Renal pelvis (tissue), 4 donors: ENCODE data around the gene TEKT5. TPM values are rescaled to one million over a fixed set of nuclear protein-coding genes. Genes with fewer than 3 reads are reported as not detected.
A peak's percentile ranks its signal among the peaks of the same experiment; 100 is the strongest.

Source experiments
- DNase-seq: peaks from one replicate; pipeline ENCODE4 v3.0.0-alpha.2; 2013
- polyA plus RNA-seq, 3 donors: library from polyadenylated mRNA; unstranded; fragments of 120-200 nt; gene quantifications; one replicate each; pipeline ENCODE4 v1.2.1, GENCODE V29; 2013; ENCODE audit not compliant: insufficient read length in 3 of 3

Gene TEKT5
- polyA plus RNA-seq, 3 donors, result 0.21 to 0.68 (median 0.29) TPM

DNA sequence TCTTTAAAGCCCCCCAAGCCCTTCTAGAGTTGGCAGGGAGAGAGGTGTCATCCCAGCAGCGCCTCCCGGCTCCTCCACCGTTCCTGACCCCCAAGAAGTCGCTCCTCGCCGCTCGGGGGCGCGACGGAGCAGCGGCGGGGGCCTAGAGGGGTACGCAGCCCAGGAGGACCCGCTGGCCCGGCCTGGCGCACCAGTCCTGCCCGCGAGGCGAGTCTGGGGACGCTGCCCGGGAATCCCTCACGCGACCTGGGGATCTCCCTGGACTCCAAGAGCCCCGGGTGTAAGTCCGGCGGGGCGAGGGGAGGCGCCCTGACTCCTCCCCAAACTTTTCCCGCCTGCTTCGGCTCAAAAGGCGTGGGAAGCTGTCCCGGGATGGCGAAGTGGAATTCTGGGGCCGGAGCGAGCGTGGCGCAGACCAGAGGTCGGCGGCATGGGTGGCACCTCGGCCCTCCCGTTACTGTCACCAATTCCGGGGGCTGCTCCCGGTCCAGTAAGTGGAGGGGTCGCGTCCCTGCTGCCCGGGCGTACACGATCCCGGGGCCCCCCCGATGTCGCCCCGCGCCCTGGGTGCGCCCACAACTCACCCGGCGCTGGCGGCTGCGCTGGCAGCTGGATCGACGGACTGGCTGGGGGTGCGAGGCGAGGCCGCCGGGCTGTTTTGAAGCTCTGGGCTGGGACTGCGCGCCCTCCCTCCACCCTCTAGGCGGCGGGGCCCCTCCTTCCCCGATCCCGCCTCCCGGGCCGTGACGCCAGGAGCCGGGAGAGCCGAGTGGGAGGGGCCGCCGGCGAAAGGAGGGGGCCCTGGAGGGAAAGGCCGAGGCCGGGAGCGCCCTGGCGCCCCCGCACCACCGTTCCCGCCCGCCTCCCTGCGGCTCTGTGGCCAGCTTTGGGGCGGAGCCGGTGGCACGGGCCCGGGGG, 114.5 kb downstream of the TEKT5 start, which contains the start of gene EMP2:
EMP2 (minus strand) TSS at position 634 of the 918 bp plus-strand sequence. CDS start 32,981 bp downstream, outside the sequence.
- DNase-seq, result peak; percentile 75

- no peak for DNase-seq
These were observed 115.2 kb downstream of the TEKT5 start for GRCh38 chr16:10579575-10579964.

- no peak for DNase-seq
These were observed 116.0 kb downstream of the TEKT5 start for GRCh38 chr16:10578474-10579316.

Other genes starting within 250 kb of the TEKT5 start
- gene EMP2, start 114.3 kb downstream of the TEKT5 start, polyA plus RNA-seq, result 10 to 100 TPM; 18.1 to 22.7 (median 20.4) TPM
- 10 to 100 TPM; 30.1 to 38.7 (median 37.2) TPM for gene NUBP1, start 48.9 kb upstream of the TEKT5 start, polyA plus RNA-seq
- gene TVP23A, start 123.9 kb upstream of the TEKT5 start, polyA plus RNA-seq, result 1 to 10 TPM; 2.5 to 5.1 (median 4.2) TPM
- 1 to 10 TPM; 3.6 to 7.0 (median 6.7) TPM for gene CIITA, start 182.3 kb upstream of the TEKT5 start, polyA plus RNA-seq
- 10 to 100 TPM; 43.1 to 53.9 (median 48.9) TPM for gene DEXI, start 247.5 kb upstream of the TEKT5 start, polyA plus RNA-seq
- 10 to 100 TPM; 22.5 to 26.3 (median 25.2) TPM for gene CLEC16A, start 249.6 kb upstream of the TEKT5 start, polyA plus RNA-seq